ENCODE data around the gene SP140.

- TF ChIP-seq CTCF (conservative IDR thresholded peaks at IDR 0.05; ENCODE audit: low read depth in 2 of 2) (no peak), EZH2phosphoT487 (IDR thresholded peaks at IDR 0.05; ENCODE audit: unreplicated experiment) (no peak)
These were observed 120.9 kb downstream of the SP140 start for GRCh38 chr2:230346465-230346864.

Data from GM23338 (cell line).